ENCODE data around the gene ITGA1.
A peak's percentile ranks its signal among the peaks of the same experiment; 100 is the strongest.

Gene ITGA1

GRCh38 chr5:52779213-52779612 lies 8.5 kb upstream of the ITGA1 start:
- no peak overlapping the region for H3K27ac ChIP-seq
- TF ChIP-seq CTCF (IDR thresholded peaks at IDR 0.05) = no peak
- TF ChIP-seq ZFX (IDR thresholded peaks at IDR 0.05; ENCODE audit: borderline replicate concordance) = no peak

DNA sequence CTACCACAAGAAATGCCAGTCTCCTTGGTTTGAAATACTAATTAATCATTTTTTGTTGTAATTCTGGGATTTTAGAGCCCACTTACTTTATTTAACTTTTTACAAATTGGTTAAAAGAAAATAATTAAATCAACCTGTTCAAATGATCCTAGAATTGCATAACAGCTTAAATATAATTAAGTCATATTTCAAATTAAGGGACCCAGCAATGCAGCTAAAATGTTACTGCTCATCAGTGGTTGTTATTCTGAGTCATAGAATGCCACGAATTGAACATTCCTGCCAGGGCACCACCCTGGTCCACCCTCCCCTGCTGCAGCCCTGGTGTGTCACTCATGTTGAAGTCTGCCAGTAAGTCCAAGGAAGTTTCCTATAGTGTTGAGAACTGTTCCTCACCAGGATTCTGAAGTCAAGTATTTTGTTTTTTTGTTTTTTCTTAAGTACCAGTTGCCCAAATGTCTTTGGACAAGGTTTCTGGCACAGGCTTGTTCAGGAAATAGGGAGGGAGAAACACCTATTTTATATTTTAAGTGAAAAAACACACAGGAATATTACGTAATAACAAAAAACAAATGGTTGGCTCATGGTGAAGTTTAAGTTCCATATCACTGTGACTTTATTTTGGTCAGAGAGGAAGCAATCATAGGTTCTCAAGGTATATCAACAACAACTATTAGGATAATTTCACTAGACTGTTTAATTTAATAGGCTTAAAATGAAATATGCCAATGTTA lies 4.3 kb upstream of the ITGA1 start:
- H3K27ac ChIP-seq = no peak overlapping the region
- TF ChIP-seq CTCF (IDR thresholded peaks at IDR 0.05) = no peak
- no peak for TF ChIP-seq ZFX (IDR thresholded peaks at IDR 0.05; ENCODE audit: borderline replicate concordance)

GRCh38 chr5:52784737-52785136 lies 3.0 kb upstream of the ITGA1 start:
- no peak for TF ChIP-seq ZFX (IDR thresholded peaks at IDR 0.05; ENCODE audit: borderline replicate concordance)
- no peak for TF ChIP-seq CTCF (IDR thresholded peaks at IDR 0.05)
- no peak overlapping the region for H3K27ac ChIP-seq

GRCh38 chr5:52786391-52786790 lies 1.3 kb upstream of the ITGA1 start:
- no peak for TF ChIP-seq CTCF (IDR thresholded peaks at IDR 0.05)
- H3K27ac ChIP-seq = peak overlapping the region; percentile 86; the same call in 1 of the 2 replicates

GRCh38 chr5:52786949-52787599 lies 642 bp upstream of the ITGA1 start:
- peak overlapping the region; percentile 86 for H3K27ac ChIP-seq
- peak; percentile 80 for TF ChIP-seq CTCF (IDR thresholded peaks at IDR 0.05)
- no peak for TF ChIP-seq ZFX (IDR thresholded peaks at IDR 0.05; ENCODE audit: borderline replicate concordance)

DNA sequence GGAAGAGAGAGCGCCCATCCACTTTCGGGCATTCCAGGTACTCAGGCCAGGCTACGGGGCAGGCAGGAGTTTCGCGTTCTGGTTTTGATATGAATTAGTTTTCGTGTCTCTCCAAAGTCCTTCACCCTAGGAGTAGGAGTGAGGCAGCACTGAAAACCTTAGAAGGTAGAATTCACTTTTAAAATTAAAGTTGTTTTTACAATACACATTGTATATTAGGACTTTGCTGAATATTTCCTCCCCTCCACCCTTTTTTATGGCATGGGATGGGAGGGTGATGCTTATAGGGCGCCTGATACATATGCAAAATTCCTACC lies 747 bp downstream of the ITGA1 start:
- peak overlapping the region; percentile 86 for H3K27ac ChIP-seq
- TF ChIP-seq ZFX (IDR thresholded peaks at IDR 0.05; ENCODE audit: borderline replicate concordance) (no peak), CTCF (IDR thresholded peaks at IDR 0.05) (peak; percentile 4)

- no peak for TF ChIP-seq CTCF (IDR thresholded peaks at IDR 0.05)
- TF ChIP-seq ZFX (IDR thresholded peaks at IDR 0.05; ENCODE audit: borderline replicate concordance) = no peak
- peak overlapping the region; percentile 86 for H3K27ac ChIP-seq
Observed at GRCh38 chr5:52789378-52789777, 1.7 kb downstream of the ITGA1 start.
